HG03135 (cell line): ENCODE data around the gene ERF.
"Not testable (repeated sequence)": the region's sequence is repeated elsewhere in the genome, so short reads cannot be mapped to it uniquely, and the experiment has no call there.

ENCODE experiments used
- ATAC-seq: cut with Tn5 transposase; IDR thresholded peaks from one replicate; pipeline ENCODE4 v1.9.1; 2021; ENCODE audit warnings: mild to moderate bottlenecking, moderate library complexity; ENCODE audit not compliant: unreplicated experiment

The ERF gene

GRCh38 chr19:42275517-42275916 lies 20.6 kb upstream of the ERF start:
- no peak for ATAC-seq

- no peak for ATAC-seq
Measured at GRCh38 chr19:42275103-42275502, 20.2 kb upstream of the ERF start.

- no peak for ATAC-seq
Measured at GRCh38 chr19:42274065-42274682, 19.2 kb upstream of the ERF start.

GRCh38 chr19:42273407-42274064 lies 18.6 kb upstream of the ERF start:
- no peak for ATAC-seq

GRCh38 chr19:42272989-42273406 lies 18.1 kb upstream of the ERF start:
- no peak for ATAC-seq

GRCh38 chr19:42272535-42272897 lies 17.6 kb upstream of the ERF start:
- ATAC-seq: no peak

GRCh38 chr19:42271861-42272534 lies 17.1 kb upstream of the ERF start:
- ATAC-seq: no peak

- ATAC-seq: no peak
Measured at GRCh38 chr19:42271045-42271419, 16.1 kb upstream of the ERF start.

GRCh38 chr19:42270346-42271044 lies 15.6 kb upstream of the ERF start:
- ATAC-seq: no peak

- no peak for ATAC-seq
Measured at GRCh38 chr19:42269478-42270345, 14.8 kb upstream of the ERF start.

- ATAC-seq: peak; percentile 75
Measured at GRCh38 chr19:42268704-42269477, 14.0 kb upstream of the ERF start, which contains the start of gene CIC. CIC (plus strand) TSS chr19:42269252; CDS start chr19:42271784, 2,532 bp downstream.

GRCh38 chr19:42268142-42268703 lies 13.3 kb upstream of the ERF start:
- peak; percentile 57 for ATAC-seq

GRCh38 chr19:42267644-42268141 lies 12.8 kb upstream of the ERF start:
- ATAC-seq: no peak

- ATAC-seq: not testable (repeated sequence)
Measured at GRCh38 chr19:42266928-42267603, 12.1 kb upstream of the ERF start.

GRCh38 chr19:42266105-42266504 lies 11.2 kb upstream of the ERF start:
- ATAC-seq: not testable (repeated sequence)

- ATAC-seq: no peak
Measured at GRCh38 chr19:42261763-42262162, 6.8 kb upstream of the ERF start.

- ATAC-seq: not testable (repeated sequence)
Measured at GRCh38 chr19:42257842-42258241, 2.9 kb upstream of the ERF start.
